Measurements from ENCODE around the gene CPNE2.

GRCh38 chr16:57144027-57144426 lies 51.6 kb downstream of the CPNE2 start:
- no peak for TF ChIP-seq CTCF (IDR thresholded peaks at IDR 0.05)
- no peak for TF ChIP-seq EP300 (IDR thresholded peaks at IDR 0.05)
- no peak for TF ChIP-seq POLR2A (IDR thresholded peaks at IDR 0.05)
